Measurements from ENCODE around the gene ITPKC.

GRCh38 chr19:40724315-40724714 lies 7.4 kb downstream of the ITPKC start:
- TF ChIP-seq TEAD4 (IDR thresholded peaks at IDR 0.05): no peak
- TF ChIP-seq FOXM1 (IDR thresholded peaks at IDR 0.05; ENCODE audit: borderline replicate concordance, low read depth): no peak
- TF ChIP-seq REST (IDR thresholded peaks at IDR 0.05; ENCODE audit: low read depth): no peak
- no peak for TF ChIP-seq CEBPB (IDR thresholded peaks at IDR 0.05)
- no peak for TF ChIP-seq RAD21 (IDR thresholded peaks at IDR 0.05; ENCODE audit: low read depth)
- TF ChIP-seq EP300 (IDR thresholded peaks at IDR 0.05; ENCODE audit: borderline replicate concordance): no peak
- TF ChIP-seq YY1 (IDR thresholded peaks at IDR 0.05; ENCODE audit: low read depth): no peak
- TF ChIP-seq TCF12 (IDR thresholded peaks at IDR 0.05; ENCODE audit: low read depth): no peak
- TF ChIP-seq NFIC (IDR thresholded peaks at IDR 0.05): no peak
- TF ChIP-seq, protein P1, sequence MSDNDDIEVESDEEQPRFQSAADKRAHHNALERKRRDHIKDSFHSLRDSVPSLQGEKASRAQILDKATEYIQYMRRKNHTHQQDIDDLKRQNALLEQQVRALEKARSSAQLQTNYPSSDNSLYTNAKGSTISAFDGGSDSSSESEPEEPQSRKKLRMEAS (IDR thresholded peaks at IDR 0.05): no peak
- TF ChIP-seq TAF1 (IDR thresholded peaks at IDR 0.05; ENCODE audit: low read depth): no peak
- TF ChIP-seq CREB1 (IDR thresholded peaks at IDR 0.05; ENCODE audit: low read depth): no peak
- TF ChIP-seq USF1 (IDR thresholded peaks at IDR 0.05): no peak
